MM.1S (cell line): ENCODE data around the gene USP20.

ENCODE experiments used
- DNase-seq: peaks from one replicate; pipeline ENCODE4 v3.0.0-alpha.2; 2015
- H2AFZ ChIP-seq: fragments of 300-600 bp; sonication (generic); 2 replicates; pipeline ENCODE4 v1.6.0; 2016; ENCODE audit warnings: antibody characterized with exemption, low read length
- H3F3A ChIP-seq: fragments of 300-600 bp; sonication (generic); 2 replicates; pipeline ENCODE4 v1.6.1; 2016; ENCODE audit warnings: mild to moderate bottlenecking, antibody characterized with exemption, low read length, moderate library complexity, mixed read lengths; ENCODE audit not compliant: insufficient read depth
- H3K27ac ChIP-seq: fragments of 300-600 bp; sonication (generic); 2 replicates; pipeline ENCODE4 v1.5.1; 2016; ENCODE audit warnings: mild to moderate bottlenecking, low read length
- H3K27me3 ChIP-seq: fragments of 300-600 bp; sonication (generic); replicated peaks from 2 replicates; pipeline ENCODE4 v1.6.0; 2016; ENCODE audit warnings: low read length; ENCODE audit not compliant: insufficient read depth
- H3K36me3 ChIP-seq: fragments of 300-600 bp; sonication (generic); replicated peaks from 2 replicates; pipeline ENCODE4 v1.6.1; 2016; ENCODE audit warnings: mild to moderate bottlenecking, low read length, mixed read lengths; ENCODE audit not compliant: insufficient read depth
- H3K4me1 ChIP-seq: fragments of 300-600 bp; sonication (generic); 2 replicates; pipeline ENCODE4 v1.6.1; 2016; ENCODE audit warnings: low read length, mixed read lengths
- H3K4me2 ChIP-seq: fragments of 300-600 bp; sonication (generic); 2 replicates; pipeline ENCODE4 v1.6.0; 2016; ENCODE audit warnings: low read depth, low read length
- H3K4me3 ChIP-seq: fragments of 300-600 bp; sonication (generic); 2 replicates; pipeline ENCODE4 v1.5.1; 2016; ENCODE audit warnings: low read length, mixed read lengths
- H3K79me2 ChIP-seq: fragments of 300-600 bp; sonication (generic); 2 replicates; pipeline ENCODE4 v1.6.1; 2016; ENCODE audit warnings: mixed run types, low read length, mixed read lengths
- H3K9ac ChIP-seq: fragments of 300-600 bp; sonication (generic); 2 replicates; pipeline ENCODE4 v1.6.1; 2016; ENCODE audit warnings: low read length, mixed read lengths
- H3K9me2 ChIP-seq: fragments of 300-600 bp; sonication (generic); replicated peaks from 2 replicates; pipeline ENCODE4 v1.6.1; 2016; ENCODE audit warnings: mild to moderate bottlenecking, low read length, mixed read lengths; ENCODE audit not compliant: insufficient read depth
- H3K9me3 ChIP-seq: fragments of 300-600 bp; sonication (generic); replicated peaks from 2 replicates; pipeline ENCODE4 v1.6.1; 2016; ENCODE audit warnings: mild to moderate bottlenecking, low read length, mixed read lengths; ENCODE audit not compliant: insufficient read depth
- H4K20me1 ChIP-seq: fragments of 300-600 bp; sonication (generic); 2 replicates; pipeline ENCODE4 v1.6.1; 2016; ENCODE audit warnings: mild to moderate bottlenecking, low read length, moderate library complexity, mixed read lengths; ENCODE audit not compliant: insufficient read depth
- EZH2 ChIP-seq: fragments of 300-600 bp; sonication (generic); optimal IDR thresholded peaks from 2 replicates; pipeline ENCODE3; 2017; ENCODE audit warnings: low read depth, mild to moderate bottlenecking, antibody characterized with exemption, low read length, mixed read lengths
- EZH2phosphoT487 ChIP-seq: fragments of 300-600 bp; sonication (generic); IDR thresholded peaks from 2 replicates; pipeline ENCODE4 v1.6.1; 2018; ENCODE audit warnings: antibody characterized with exemption, low read length
- TF ChIP-seq, protein P1 (sequence below): fragments of 300-600 bp; sonication (generic); IDR thresholded peaks from 2 replicates; pipeline ENCODE4 v1.5.1; 2016; ENCODE audit warnings: antibody characterized with exemption, low read length, mixed read lengths

The USP20 gene

DNA sequence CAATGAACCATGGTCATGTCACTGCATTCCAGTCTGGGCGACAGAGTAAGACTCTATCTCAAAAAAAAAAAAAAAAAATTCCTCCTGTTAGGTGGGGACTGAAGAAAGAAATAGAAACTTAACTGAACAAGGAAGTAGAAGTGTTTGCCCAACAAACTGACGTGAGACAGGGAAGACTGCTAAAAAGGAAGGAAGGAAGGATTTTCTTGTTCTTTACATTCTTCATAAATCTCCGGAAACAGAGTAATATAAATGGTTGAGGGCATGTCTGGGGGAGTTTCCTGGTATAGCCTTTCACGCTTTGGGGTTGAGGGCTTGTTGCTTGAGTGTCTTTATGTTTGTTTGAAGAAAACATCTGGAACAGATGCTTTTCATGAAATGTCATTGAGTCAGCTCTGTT is 29.2 kb upstream of the USP20 start:
- no peak overlapping the region for H3K4me2 ChIP-seq
- no peaks in the 10 kb centered on the region for H4K20me1 ChIP-seq

DNA sequence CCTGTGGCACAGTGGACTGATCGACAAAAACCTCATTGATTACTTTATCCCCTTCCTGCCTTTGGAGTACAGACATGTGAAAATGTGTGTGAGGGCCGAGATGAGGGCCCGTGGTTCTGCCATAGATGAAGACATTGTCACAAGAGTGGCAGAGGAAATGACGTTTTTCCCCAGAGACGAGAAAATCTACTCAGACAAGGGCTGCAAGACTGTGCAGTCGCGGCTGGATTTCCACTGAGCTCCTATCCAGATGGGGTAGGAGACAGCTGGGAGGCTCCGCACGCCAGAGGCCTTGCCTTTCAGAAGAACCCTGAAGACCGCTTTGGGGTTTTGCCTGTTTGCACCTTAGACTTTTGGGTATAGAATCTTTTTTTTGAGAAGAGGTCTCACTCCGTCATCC is 25.9 kb upstream of the USP20 start:
- no peaks in the 10 kb centered on the region for H3K9me3 ChIP-seq
- no peak overlapping the region for H3K4me3 ChIP-seq
- H3K4me1 ChIP-seq: no peaks in the 10 kb centered on the region
- no peak overlapping the region for H2AFZ ChIP-seq
- TF ChIP-seq EZH2phosphoT487 (no peak), EZH2 (no peak)
- TF ChIP-seq, protein P1, sequence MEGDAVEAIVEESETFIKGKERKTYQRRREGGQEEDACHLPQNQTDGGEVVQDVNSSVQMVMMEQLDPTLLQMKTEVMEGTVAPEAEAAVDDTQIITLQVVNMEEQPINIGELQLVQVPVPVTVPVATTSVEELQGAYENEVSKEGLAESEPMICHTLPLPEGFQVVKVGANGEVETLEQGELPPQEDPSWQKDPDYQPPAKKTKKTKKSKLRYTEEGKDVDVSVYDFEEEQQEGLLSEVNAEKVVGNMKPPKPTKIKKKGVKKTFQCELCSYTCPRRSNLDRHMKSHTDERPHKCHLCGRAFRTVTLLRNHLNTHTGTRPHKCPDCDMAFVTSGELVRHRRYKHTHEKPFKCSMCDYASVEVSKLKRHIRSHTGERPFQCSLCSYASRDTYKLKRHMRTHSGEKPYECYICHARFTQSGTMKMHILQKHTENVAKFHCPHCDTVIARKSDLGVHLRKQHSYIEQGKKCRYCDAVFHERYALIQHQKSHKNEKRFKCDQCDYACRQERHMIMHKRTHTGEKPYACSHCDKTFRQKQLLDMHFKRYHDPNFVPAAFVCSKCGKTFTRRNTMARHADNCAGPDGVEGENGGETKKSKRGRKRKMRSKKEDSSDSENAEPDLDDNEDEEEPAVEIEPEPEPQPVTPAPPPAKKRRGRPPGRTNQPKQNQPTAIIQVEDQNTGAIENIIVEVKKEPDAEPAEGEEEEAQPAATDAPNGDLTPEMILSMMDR: no peak
- no peaks in the 10 kb centered on the region for H3K9me2 ChIP-seq
- no peak overlapping the region for H3K27ac ChIP-seq
- no peaks in the 10 kb centered on the region for H3F3A ChIP-seq
- no peaks in the 10 kb centered on the region for H3K27me3 ChIP-seq
- H3K36me3 ChIP-seq: peaks cover 4% of the 10 kb centered on the region
- no peak for DNase-seq
- H3K9ac ChIP-seq: no peak overlapping the region
- peaks cover 2% of the 10 kb centered on the region for H3K79me2 ChIP-seq
- no peak overlapping the region for H3K4me2 ChIP-seq
- no peaks in the 10 kb centered on the region for H4K20me1 ChIP-seq

More for the DNA sequence above, 29.2 kb upstream of the USP20 start:
- Histone ChIP-seq H3K9me2 (no peaks in the 10 kb centered on the region), H3F3A (no peaks in the 10 kb centered on the region), H3K4me3 (no peak overlapping the region), H3K36me3 (no peaks in the 10 kb centered on the region), H3K9ac (no peak overlapping the region), H3K27me3 (no peaks in the 10 kb centered on the region), H3K9me3 (no peaks in the 10 kb centered on the region), H3K27ac (no peak overlapping the region), H3K4me1 (peaks cover 5% of the 10 kb centered on the region; the same call in 1 of the 2 replicates), H2AFZ (no peak overlapping the region), H3K79me2 (peaks cover 11% of the 10 kb centered on the region)
- DNase-seq: no peak
- no peak for TF ChIP-seq EZH2phosphoT487
- TF ChIP-seq, protein P1: no peak

DNA sequence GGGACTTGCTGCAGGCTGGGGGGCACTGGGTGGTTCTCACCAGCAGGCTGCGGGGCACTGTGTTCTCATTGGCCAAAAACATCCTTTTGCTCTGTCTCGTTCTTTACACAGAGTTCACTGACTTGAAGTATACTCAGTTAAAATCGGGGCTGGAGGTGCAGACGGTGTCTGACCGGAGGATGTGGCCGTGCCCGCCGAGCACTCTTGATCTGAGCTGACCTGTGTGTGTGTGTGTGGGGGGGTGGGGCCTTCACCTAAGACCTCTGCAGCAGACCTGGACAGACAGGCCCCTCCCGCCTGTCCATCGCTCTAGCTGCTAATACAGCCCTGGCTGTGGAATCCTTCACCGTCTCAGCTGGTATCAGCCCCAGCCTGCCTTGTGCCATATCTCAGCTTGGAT is 25.1 kb upstream of the USP20 start:
- no peak for DNase-seq
- H3K36me3 ChIP-seq: peaks cover 4% of the 10 kb centered on the region
- H3K9ac ChIP-seq: no peak overlapping the region
- no peak overlapping the region for H2AFZ ChIP-seq
- no peaks in the 10 kb centered on the region for H4K20me1 ChIP-seq
- H3K9me2 ChIP-seq: no peaks in the 10 kb centered on the region
- no peaks in the 10 kb centered on the region for H3K9me3 ChIP-seq
- no peak overlapping the region for H3K4me2 ChIP-seq
- H3K4me1 ChIP-seq: no peaks in the 10 kb centered on the region
- no peaks in the 10 kb centered on the region for H3F3A ChIP-seq
- no peaks in the 10 kb centered on the region for H3K27me3 ChIP-seq
- no peak overlapping the region for H3K27ac ChIP-seq
- H3K79me2 ChIP-seq: no peaks in the 10 kb centered on the region
- no peak for TF ChIP-seq EZH2phosphoT487
- no peak for TF ChIP-seq EZH2
- TF ChIP-seq, protein P1: no peak
- H3K4me3 ChIP-seq: no peak overlapping the region
